Endothelial cell of umbilical vein (primary cell): Measurements from ENCODE around the gene CARD19. TPM values are rescaled to one million over a fixed set of nuclear protein-coding genes. Genes with fewer than 3 reads are reported as not detected.

Experiments used
- BruUV-seq: library from RNA; stranded (reverse); fragments of 400-500 nt; replicated peaks from 2 replicates; lab custom pipeline; 2021; lab: Mats Ljungman, UMichigan
- CTCF ChIA-PET: fragments of 300-600, 350-600 bp; sonication (Branson Sonifier 250); formaldehyde crosslinking; loops from one replicate; lab custom pipeline; 2021; ENCODE audit warnings: antibody characterized with exemption, inconsistent platforms; lab: Charles Lee
- POLR2A ChIA-PET: fragments of 300-600, 350-600 bp; sonication (Branson Sonifier 250); formaldehyde crosslinking; loops from one replicate; lab custom pipeline; 2021; ENCODE audit warnings: antibody characterized with exemption, inconsistent platforms; lab: Charles Lee
- DNase-seq: peaks from one replicate; pipeline ENCODE4 v3.0.0-alpha.2; 2011; ENCODE audit warnings: low read depth, low spot score
- FAIRE-seq: peaks from 2 replicates; lab custom pipeline; 2011; peaks lifted over from hg19 to GRCh38; lab: Jason Lieb, UNC
- H2AFZ ChIP-seq: 2 replicates; pipeline ENCODE4 v1.6.0; 2012; ENCODE audit warnings: low read depth, low read length, control low read depth, inconsistent platforms
- H3K27ac ChIP-seq: 2 replicates; pipeline ENCODE4 v1.5.1; 2011; ENCODE audit warnings: low read depth, mild to moderate bottlenecking, control low read depth, low read length, moderate library complexity; ENCODE audit not compliant: insufficient read depth
- H3K27me3 ChIP-seq, 2 experiments: 2 replicates each; pipeline versions ENCODE4 v1.6.0 to v1.6.1; 2011; ENCODE audit warnings: low read length in 2 of 2, mixed read lengths in 1 of 2; ENCODE audit not compliant: control insufficient read depth in 2 of 2, insufficient read depth in 2 of 2
- H3K36me3 ChIP-seq, 2 experiments: 2 replicates in 1 of 2; 3 replicates in 1 of 2; pipeline ENCODE4 v1.5.1; 2011; ENCODE audit warnings: low read length in 2 of 2, mild to moderate bottlenecking in 1 of 2, moderate library complexity in 1 of 2; ENCODE audit not compliant: control insufficient read depth in 2 of 2, insufficient read depth in 2 of 2; ENCODE audit errors: extremely low read depth in 1 of 2
- H3K4me1 ChIP-seq: 3 replicates; pipeline ENCODE4 v1.5.1; 2011; ENCODE audit warnings: mild to moderate bottlenecking, low read length; ENCODE audit not compliant: control insufficient read depth, insufficient read depth; ENCODE audit errors: extremely low read depth
- H3K4me2 ChIP-seq: 2 replicates; pipeline ENCODE4 v1.6.1; 2011; ENCODE audit warnings: low read length, control low read depth, mixed read lengths; ENCODE audit not compliant: insufficient read depth
- H3K4me3 ChIP-seq, 3 experiments: fragments of 200-600 bp in 1 of 3; sonication (generic), shearing (Covaris generic) in 1 of 3; replicated peaks in 1 of 3; 2 replicates each; pipeline ENCODE4 v1.5.1; 2011 to 2016; ENCODE audit warnings: control low read depth in 3 of 3, low read length in 3 of 3, mild to moderate bottlenecking in 2 of 3, inconsistent platforms in 1 of 3, low read depth in 1 of 3, moderate library complexity in 1 of 3; ENCODE audit not compliant: insufficient read depth in 1 of 3
- H3K79me2 ChIP-seq: 2 replicates; pipeline ENCODE4 v1.6.0; 2012; ENCODE audit warnings: low read length, inconsistent platforms; ENCODE audit not compliant: control insufficient read depth, insufficient read depth
- H3K9ac ChIP-seq: replicated peaks from 2 replicates; pipeline ENCODE3; 2011; ENCODE audit warnings: low read length, control low read depth; ENCODE audit not compliant: insufficient read depth; ENCODE audit errors: extremely low read depth
- H3K9me1 ChIP-seq: replicated peaks from 3 replicates; pipeline ENCODE4 v1.6.0; 2011; ENCODE audit warnings: mild to moderate bottlenecking, low read length; ENCODE audit not compliant: control insufficient read depth, insufficient read depth; ENCODE audit errors: extremely low read depth
- H3K9me3 ChIP-seq: replicated peaks from 2 replicates; pipeline ENCODE4 v1.5.1; 2012; ENCODE audit warnings: low read length, inconsistent platforms; ENCODE audit not compliant: control insufficient read depth, insufficient read depth
- H4K20me1 ChIP-seq: replicated peaks from 2 replicates; pipeline ENCODE3; 2011; ENCODE audit warnings: mild to moderate bottlenecking, low read length; ENCODE audit not compliant: control insufficient read depth, insufficient read depth; ENCODE audit errors: extremely low read depth
- EZH2 ChIP-seq: IDR thresholded peaks from 2 replicates; pipeline ENCODE4 v1.6.1; 2012; ENCODE audit warnings: borderline replicate concordance, low read depth, mild to moderate bottlenecking, moderate library complexity, low read length, inconsistent platforms; ENCODE audit not compliant: severe bottlenecking
- FOS ChIP-seq: IDR thresholded peaks from 2 replicates; pipeline ENCODE4 v1.6.1; 2011; ENCODE audit warnings: mild to moderate bottlenecking, low read length, moderate library complexity, borderline replicate concordance; ENCODE audit not compliant: insufficient read depth
- GATA2 ChIP-seq: IDR thresholded peaks from 2 replicates; pipeline ENCODE4 v1.7.0; 2011; ENCODE audit warnings: low read depth, mild to moderate bottlenecking, moderate library complexity, mixed read lengths, low read length; ENCODE audit not compliant: insufficient read length, insufficient read depth
- JUN ChIP-seq: IDR thresholded peaks from 2 replicates; pipeline ENCODE4 v1.6.1; 2011; ENCODE audit warnings: borderline replicate concordance, low read depth; ENCODE audit not compliant: insufficient read length, insufficient read depth
- MYC ChIP-seq: IDR thresholded peaks from one replicate; pipeline ENCODE4 v1.6.1; 2011; ENCODE audit warnings: mild to moderate bottlenecking, low read depth, low read length
- POLR2A ChIP-seq: IDR thresholded peaks from 2 replicates; pipeline ENCODE4 v1.6.1; 2012; ENCODE audit warnings: low read depth, mild to moderate bottlenecking, control low read depth, low read length
- POLR2AphosphoS5 ChIP-seq: IDR thresholded peaks from 2 replicates; pipeline ENCODE4 v1.6.1; 2012; ENCODE audit warnings: low read depth, mild to moderate bottlenecking, control low read depth, low read length, moderate library complexity; ENCODE audit not compliant: insufficient read depth
- dilution Hi-C: fragments of 300-500 bp; cut with MboI; formaldehyde crosslinking; loops from one replicate; pipeline ENCODE4 v1.15.0; 2019; ENCODE audit warnings: low sequenced_read_pairs; ENCODE audit not compliant: extremely low pct_ligation_motif_present
- intact Hi-C: fragments of 100-400 bp; cut with micrococcal nuclease; formaldehyde crosslinking; loops from one replicate; pipeline ENCODE4 v1.10.0; 2022
- polyA plus RNA-seq, 4 experiments: library from polyadenylated mRNA; depleted of rRNA in 3 of 4; stranded (reverse) in 3 of 4; unstranded in 1 of 4; fragments of >200 nt; gene quantifications; 2 replicates each; pipeline versions ENCODE4 v1.2.1 to v1.2.3, GENCODE V29; 2011 to 2012; ENCODE audit warnings: missing spikeins in 1 of 4
- total RNA-seq: library from RNA; stranded (reverse); gene quantifications from 2 replicates; pipeline ENCODE4 v1.2.3, GENCODE V29; 2021
- TF ChIP-seq, protein P1 (sequence below), 2 donors: IDR thresholded peaks; 1 replicate in 1 of 2; 2 replicates in 1 of 2; pipeline ENCODE4 v1.5.1; 2011; ENCODE audit warnings: low read length in 2 of 2, mild to moderate bottlenecking in 2 of 2, moderate library complexity in 2 of 2, control low read depth in 1 of 2, inconsistent platforms in 1 of 2, low read depth in 1 of 2; ENCODE audit not compliant: insufficient read depth in 1 of 2; ENCODE audit errors: extremely low read depth in 1 of 2
- TF ChIP-seq, protein P2 (sequence below): IDR thresholded peaks from 2 replicates; pipeline ENCODE4 v1.6.1; 2011; ENCODE audit not compliant: insufficient read depth, insufficient read length

Gene CARD19
- total and polyA plus RNA-seq, 2 donors (not counting 3 experiments of a cell fraction or from before 2014, with no cell fraction given), result 45.7 to 148 TPM

DNA sequence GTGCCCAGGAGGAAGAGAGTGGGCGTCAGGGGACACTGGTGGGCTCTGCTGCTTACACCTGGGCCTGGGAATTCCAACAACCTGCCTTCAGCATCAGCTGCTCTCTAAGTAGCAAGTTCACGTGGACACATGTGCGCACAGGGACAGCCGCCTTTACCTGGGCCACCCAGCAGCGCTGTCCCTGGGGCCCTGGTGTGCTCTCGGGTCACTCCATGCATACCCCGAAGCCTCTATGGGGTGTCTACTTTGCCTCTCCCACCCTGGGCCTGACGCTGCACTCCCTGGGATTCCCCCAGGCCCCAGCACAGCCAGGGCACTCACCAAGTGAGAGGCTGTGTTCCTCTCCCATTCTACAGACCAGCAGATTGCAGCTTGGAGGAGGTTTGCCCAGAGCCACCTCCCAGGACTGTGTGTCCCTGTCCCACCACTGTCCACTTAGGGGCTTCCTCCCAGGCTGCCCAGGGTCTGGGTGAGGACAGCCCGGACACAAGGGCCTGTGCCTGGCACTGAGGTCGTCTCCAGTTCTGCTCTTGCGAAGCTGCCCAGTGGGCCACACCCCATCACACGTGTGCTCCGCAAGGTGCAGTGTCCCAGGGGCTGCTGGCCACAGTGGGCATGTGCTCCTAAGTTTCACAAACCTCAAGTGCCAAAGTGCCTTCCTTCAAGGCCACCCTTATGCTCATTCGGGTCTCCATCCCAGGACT lies 32.1 kb downstream of the CARD19 start:
- H3K4me3 ChIP-seq, result no peak overlapping the region
- H4K20me1 ChIP-seq, result no peaks in the 10 kb centered on the region
- no TSS peak for BruUV-seq
- DNase-seq (no peak), FAIRE-seq (no peak)
- no peaks in the 10 kb centered on the region for H3K9me1 ChIP-seq
- H3K27ac ChIP-seq, result no peak overlapping the region
- no peak overlapping the region for H2AFZ ChIP-seq
- peaks cover 13% of the 10 kb centered on the region for H3K79me2 ChIP-seq
- no peaks in the 10 kb centered on the region for H3K9me3 ChIP-seq
- H3K4me2 ChIP-seq, result no peak overlapping the region
- H3K4me1 ChIP-seq, result peaks cover 62% of the 10 kb centered on the region
- dilution Hi-C loops (no loop called here), intact Hi-C loops (no loop called here)
- TF ChIP-seq JUN (no peak), FOS (no peak)
- no peaks in the 10 kb centered on the region for H3K27me3 ChIP-seq
- peaks cover 0 to 11% of the 10 kb centered on the region in 2 experiments for H3K36me3 ChIP-seq
- no peak overlapping the region for H3K9ac ChIP-seq
- CTCF ChIA-PET, result interaction anchor here (3.7 to 5.7 kb wide), 2 partner anchors 8 to 19 kb away, joined by 35 to 52 read pairs; no protein-coding TSS in a partner anchor
- POLR2A ChIA-PET, result interaction anchor here (1.8 kb wide), 1 partner anchor 8 kb away, joined by 9 read pairs; no protein-coding TSS in a partner anchor

DNA sequence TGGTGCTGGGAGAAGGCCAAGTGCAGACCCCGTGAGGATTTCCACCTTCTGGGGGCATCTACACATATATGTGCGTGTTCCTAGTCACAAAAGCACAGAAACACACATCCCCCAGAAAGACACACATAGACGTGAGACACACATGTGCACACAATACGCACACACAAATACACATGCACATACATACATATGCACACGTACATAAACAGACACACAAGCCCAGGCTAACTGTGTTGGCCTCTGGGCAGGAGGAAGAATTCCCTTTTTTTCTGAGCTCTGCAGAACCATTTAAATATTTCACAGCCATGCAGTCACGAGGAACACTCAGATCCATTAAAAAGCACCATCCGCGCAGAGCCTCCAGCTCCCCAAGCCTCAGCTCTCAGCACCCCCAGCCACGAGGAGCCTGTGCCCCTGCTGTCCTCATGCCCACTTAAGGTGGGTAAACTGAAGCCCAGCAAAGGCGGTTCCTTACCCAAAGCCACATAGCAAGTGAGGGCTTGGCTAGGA lies 32.8 kb downstream of the CARD19 start:
- H4K20me1 ChIP-seq, result no peaks in the 10 kb centered on the region
- H3K36me3 ChIP-seq, result peaks cover 0 to 8% of the 10 kb centered on the region in 2 experiments
- POLR2A ChIA-PET, result interaction anchor here (1.5 to 1.8 kb wide), 2 partner anchors 9 to 438 kb away, joined by 3 to 9 read pairs; no protein-coding TSS in a partner anchor
- no TSS peak for BruUV-seq
- FAIRE-seq (no peak), DNase-seq (no peak)
- H2AFZ ChIP-seq, result no peak overlapping the region
- H3K9ac ChIP-seq, result no peak overlapping the region
- peak overlapping the region; percentile 51 for H3K27ac ChIP-seq
- H3K4me1 ChIP-seq, result peaks cover 65% of the 10 kb centered on the region
- dilution Hi-C loops, result no loop called here
- H3K4me2 ChIP-seq, result no peak overlapping the region
- H3K9me3 ChIP-seq, result no peaks in the 10 kb centered on the region
- CTCF ChIA-PET, result interaction anchor here (0.9 to 5.7 kb wide), 8 partner anchors 9 to 125 kb away, joined by 3 to 52 read pairs (median 5); partner anchors contain the start of gene CARD19
- intact Hi-C loops, result loop anchor here (1.0 kb wide), 1 partner anchor 8 kb away; no protein-coding TSS in a partner anchor
- no peaks in the 10 kb centered on the region for H3K9me1 ChIP-seq
- no peak overlapping the region for H3K4me3 ChIP-seq
- no peaks in the 10 kb centered on the region for H3K27me3 ChIP-seq
- no peak for TF ChIP-seq JUN
- TF ChIP-seq GATA2, result no peak
- no peak for TF ChIP-seq FOS
- no peak for TF ChIP-seq POLR2A
- no peak for TF ChIP-seq MYC
- TF ChIP-seq POLR2AphosphoS5, result no peak
- TF ChIP-seq, protein P1, sequence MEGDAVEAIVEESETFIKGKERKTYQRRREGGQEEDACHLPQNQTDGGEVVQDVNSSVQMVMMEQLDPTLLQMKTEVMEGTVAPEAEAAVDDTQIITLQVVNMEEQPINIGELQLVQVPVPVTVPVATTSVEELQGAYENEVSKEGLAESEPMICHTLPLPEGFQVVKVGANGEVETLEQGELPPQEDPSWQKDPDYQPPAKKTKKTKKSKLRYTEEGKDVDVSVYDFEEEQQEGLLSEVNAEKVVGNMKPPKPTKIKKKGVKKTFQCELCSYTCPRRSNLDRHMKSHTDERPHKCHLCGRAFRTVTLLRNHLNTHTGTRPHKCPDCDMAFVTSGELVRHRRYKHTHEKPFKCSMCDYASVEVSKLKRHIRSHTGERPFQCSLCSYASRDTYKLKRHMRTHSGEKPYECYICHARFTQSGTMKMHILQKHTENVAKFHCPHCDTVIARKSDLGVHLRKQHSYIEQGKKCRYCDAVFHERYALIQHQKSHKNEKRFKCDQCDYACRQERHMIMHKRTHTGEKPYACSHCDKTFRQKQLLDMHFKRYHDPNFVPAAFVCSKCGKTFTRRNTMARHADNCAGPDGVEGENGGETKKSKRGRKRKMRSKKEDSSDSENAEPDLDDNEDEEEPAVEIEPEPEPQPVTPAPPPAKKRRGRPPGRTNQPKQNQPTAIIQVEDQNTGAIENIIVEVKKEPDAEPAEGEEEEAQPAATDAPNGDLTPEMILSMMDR (IDR thresholded peaks at IDR 0.05; ENCODE audit: extremely low read depth in 1 of 2, insufficient read depth in 1 of 2, low read depth in 1 of 2, low read length in 2 of 2), result no peak
- no peak for TF ChIP-seq EZH2
- TF ChIP-seq, protein P2, sequence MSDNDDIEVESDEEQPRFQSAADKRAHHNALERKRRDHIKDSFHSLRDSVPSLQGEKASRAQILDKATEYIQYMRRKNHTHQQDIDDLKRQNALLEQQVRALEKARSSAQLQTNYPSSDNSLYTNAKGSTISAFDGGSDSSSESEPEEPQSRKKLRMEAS, result no peak
- H3K79me2 ChIP-seq, result peaks cover 13% of the 10 kb centered on the region
